GM19324 (cell line): ENCODE data around the gene WDFY1.

ENCODE experiments used
- ATAC-seq: cut with Tn5 transposase; IDR thresholded peaks from one replicate; pipeline ENCODE4 v1.9.1; 2021; ENCODE audit warnings: mild to moderate bottlenecking, moderate library complexity; ENCODE audit not compliant: unreplicated experiment, low FRiP score

WDFY1 gene

GRCh38 chr2:223865124-223865523, 80.0 kb downstream of the WDFY1 start:
- ATAC-seq, result no peak

GRCh38 chr2:223863491-223863890, 81.6 kb downstream of the WDFY1 start:
- ATAC-seq, result no peak

GRCh38 chr2:223860809-223861738, 84.1 kb downstream of the WDFY1 start:
- no peak for ATAC-seq

GRCh38 chr2:223859070-223859469, 86.1 kb downstream of the WDFY1 start:
- ATAC-seq, result no peak

- ATAC-seq, result no peak
Observed at GRCh38 chr2:223856584-223856983, 88.6 kb downstream of the WDFY1 start.

- ATAC-seq, result no peak
Observed at GRCh38 chr2:223856021-223856420, 89.1 kb downstream of the WDFY1 start.

GRCh38 chr2:223855426-223855825, 89.7 kb downstream of the WDFY1 start:
- ATAC-seq, result no peak

- no peak for ATAC-seq
Observed at GRCh38 chr2:223854741-223855140, 90.4 kb downstream of the WDFY1 start.

GRCh38 chr2:223853425-223853837, 91.7 kb downstream of the WDFY1 start:
- no peak for ATAC-seq

GRCh38 chr2:223852281-223852795, 92.8 kb downstream of the WDFY1 start:
- ATAC-seq, result no peak

- no peak for ATAC-seq
Observed at GRCh38 chr2:223847410-223847809, 97.7 kb downstream of the WDFY1 start.

- no peak for ATAC-seq
Observed at GRCh38 chr2:223846515-223846914, 98.6 kb downstream of the WDFY1 start.

GRCh38 chr2:223841436-223842190, 103.5 kb downstream of the WDFY1 start:
- ATAC-seq, result no peak

GRCh38 chr2:223837287-223838061, 107.7 kb downstream of the WDFY1 start, which contains the start of gene AP1S3:
TSS of gene AP1S3 (minus strand) at chr2:223837582. CDS start at chr2:223837450, 132 bp downstream.
- peak; percentile 82 for ATAC-seq

GRCh38 chr2:223835701-223836532, 109.2 kb downstream of the WDFY1 start:
- peak; percentile 47 for ATAC-seq

GRCh38 chr2:223834431-223834830, 110.7 kb downstream of the WDFY1 start:
- no peak for ATAC-seq

- ATAC-seq, result no peak
Observed at GRCh38 chr2:223832241-223832903, 112.8 kb downstream of the WDFY1 start.

GRCh38 chr2:223829128-223829527, 116.0 kb downstream of the WDFY1 start:
- no peak for ATAC-seq

- no peak for ATAC-seq
Observed at GRCh38 chr2:223828314-223828713, 116.8 kb downstream of the WDFY1 start.
